Breast epithelium (tissue), 3 donors: ENCODE results near the gene SACS.

Experiments
- CTCF ChIP-seq, 3 donors: fragments of 450-650 bp; IDR thresholded peaks; one replicate each; pipeline ENCODE4 v1.5.1; 2016 to 2017; ENCODE audit warnings: antibody characterized with exemption in 3 of 3, mild to moderate bottlenecking in 3 of 3, moderate library complexity in 3 of 3
- POLR2A ChIP-seq: fragments of 450-650 bp; IDR thresholded peaks from one replicate; pipeline ENCODE4 v1.6.1; 2016; ENCODE audit warnings: antibody characterized with exemption, mild to moderate bottlenecking, moderate library complexity
- POLR2AphosphoS5 ChIP-seq, 3 donors: sonication (generic); formaldehyde crosslinking; IDR thresholded peaks; one replicate each; pipeline ENCODE4 v1.6.1; 2017; ENCODE audit warnings: antibody characterized with exemption in 3 of 3

GRCh38 chr13:23443878-23444277, 10.4 kb upstream of the SACS start:
- no peak for TF ChIP-seq CTCF (IDR thresholded peaks at IDR 0.05)
- no peak for TF ChIP-seq POLR2AphosphoS5 (IDR thresholded peaks at IDR 0.05)
- TF ChIP-seq POLR2A: no peak
